DOHH2 (cell line): Measurements from ENCODE around the gene HRH4.

Source experiments
- H3F3A ChIP-seq: fragments of 200-600 bp; sonication (generic), shearing (Covaris generic); 2 replicates; pipeline ENCODE4 v1.6.0; 2016; ENCODE audit warnings: antibody characterized with exemption, mild to moderate bottlenecking; ENCODE audit not compliant: control insufficient read depth, insufficient read depth
- H3K27ac ChIP-seq: fragments of 200-600 bp; sonication (generic); 2 replicates; pipeline ENCODE4 v1.5.1; 2014; ENCODE audit warnings: low read depth, mild to moderate bottlenecking, low read length, moderate library complexity
- H3K27me3 ChIP-seq: fragments of 200-600 bp; sonication (generic); 2 replicates; pipeline ENCODE4 v1.6.1; 2014; ENCODE audit warnings: mild to moderate bottlenecking, low read length, mixed read lengths; ENCODE audit not compliant: control insufficient read depth
- H3K36me3 ChIP-seq: fragments of 200-600 bp; sonication (generic); 2 replicates; pipeline ENCODE4 v1.6.1; 2014; ENCODE audit warnings: mild to moderate bottlenecking, low read length, moderate library complexity, mixed read lengths; ENCODE audit not compliant: control insufficient read depth
- H3K4me1 ChIP-seq: fragments of 200-600 bp; sonication (generic); 2 replicates; pipeline ENCODE4 v1.6.1; 2014; ENCODE audit warnings: mild to moderate bottlenecking, low read length, mixed read lengths; ENCODE audit not compliant: control insufficient read depth
- H3K4me2 ChIP-seq: fragments of 200-600 bp; sonication (generic); 2 replicates; pipeline ENCODE4 v1.6.0; 2014; ENCODE audit warnings: mild to moderate bottlenecking, low read length, moderate library complexity
- H3K4me3 ChIP-seq: fragments of 200-600 bp; sonication (generic); 2 replicates; pipeline ENCODE4 v1.5.1; 2014; ENCODE audit warnings: mild to moderate bottlenecking, low read length, mixed read lengths
- H3K79me2 ChIP-seq: fragments of 200-600 bp; sonication (generic); 2 replicates; pipeline ENCODE4 v1.6.1; 2014; ENCODE audit warnings: mild to moderate bottlenecking, low read length, mixed read lengths; ENCODE audit not compliant: control insufficient read depth
- H3K9me2 ChIP-seq: fragments of 200-600 bp; sonication (generic); replicated peaks from 2 replicates; pipeline ENCODE4 v1.6.1; 2014; ENCODE audit warnings: mild to moderate bottlenecking, low read length, mixed read lengths; ENCODE audit not compliant: control insufficient read depth
- H3K9me3 ChIP-seq: fragments of 200-600 bp; sonication (generic); 2 replicates; pipeline ENCODE4 v1.6.1; 2014; ENCODE audit warnings: antibody characterized with exemption, low read length, mixed read lengths; ENCODE audit not compliant: control insufficient read depth, insufficient read depth
- H4K20me1 ChIP-seq: fragments of 200-600 bp; sonication (generic); 2 replicates; pipeline ENCODE4 v1.6.0; 2014; ENCODE audit warnings: low read depth, mild to moderate bottlenecking, antibody characterized with exemption, low read length, moderate library complexity; ENCODE audit not compliant: control insufficient read depth, insufficient read depth
- CTCF ChIP-seq: fragments of 200-600 bp; sonication (generic); IDR thresholded peaks from one replicate; pipeline ENCODE4 v1.5.1; 2014; ENCODE audit warnings: antibody characterized with exemption, mild to moderate bottlenecking, low read depth, low read length; ENCODE audit not compliant: poor library complexity, severe bottlenecking
- EZH2phosphoT487 ChIP-seq: fragments of 200-600 bp; sonication (generic); IDR thresholded peaks from 2 replicates; pipeline ENCODE4 v1.6.1; 2017; ENCODE audit warnings: borderline replicate concordance, mild to moderate bottlenecking, antibody characterized with exemption, low read length, moderate library complexity, mixed read lengths

HRH4 gene

GRCh38 chr18:24462838-24463775, 2.7 kb downstream of the HRH4 start:
- H3K79me2 ChIP-seq, result no peaks in the 10 kb centered on the region
- no peak overlapping the region for H3K27ac ChIP-seq
- H3F3A ChIP-seq, result no peaks in the 10 kb centered on the region
- H3K4me2 ChIP-seq, result no peak overlapping the region
- H3K36me3 ChIP-seq, result no peaks in the 10 kb centered on the region
- no peaks in the 10 kb centered on the region for H3K9me3 ChIP-seq
- no peak overlapping the region for H3K4me3 ChIP-seq
- no peaks in the 10 kb centered on the region for H4K20me1 ChIP-seq
- H3K4me1 ChIP-seq, result no peaks in the 10 kb centered on the region
- no peak for TF ChIP-seq EZH2phosphoT487
- no peak for TF ChIP-seq CTCF
- no peaks in the 10 kb centered on the region for H3K27me3 ChIP-seq
- no peaks in the 10 kb centered on the region for H3K9me2 ChIP-seq

GRCh38 chr18:24465486-24465885, 5.0 kb downstream of the HRH4 start:
- TF ChIP-seq EZH2phosphoT487, result no peak
- TF ChIP-seq CTCF, result no peak
- Histone ChIP-seq H3K4me3 (no peak overlapping the region), H3K36me3 (no peaks in the 10 kb centered on the region), H3K9me2 (no peaks in the 10 kb centered on the region), H3K79me2 (no peaks in the 10 kb centered on the region), H3F3A (no peaks in the 10 kb centered on the region), H3K4me1 (no peaks in the 10 kb centered on the region), H3K4me2 (no peak overlapping the region), H3K27ac (no peak overlapping the region), H4K20me1 (no peaks in the 10 kb centered on the region), H3K27me3 (no peaks in the 10 kb centered on the region), H3K9me3 (no peaks in the 10 kb centered on the region)

DNA sequence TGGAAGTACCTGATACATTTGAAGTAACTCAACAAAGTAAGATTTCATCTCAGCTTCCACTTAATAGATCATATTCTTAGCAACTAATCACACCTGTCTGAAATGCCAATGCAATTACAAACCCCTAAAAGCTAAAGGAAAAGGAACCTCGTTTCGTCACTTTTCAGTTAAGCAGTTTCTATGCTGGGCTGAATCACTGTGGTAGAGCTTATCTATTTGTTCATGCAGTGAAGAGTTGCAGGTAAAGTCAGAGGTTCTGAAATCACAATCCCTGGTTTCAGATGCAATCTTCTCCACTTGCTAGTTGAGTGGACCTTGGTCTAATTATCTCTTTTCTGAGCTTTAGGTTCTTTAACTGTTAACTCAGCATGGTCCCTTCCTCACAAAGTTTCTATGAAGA, 6.3 kb downstream of the HRH4 start:
- Histone ChIP-seq H3K9me3 (no peaks in the 10 kb centered on the region), H3F3A (no peaks in the 10 kb centered on the region), H3K27me3 (no peaks in the 10 kb centered on the region), H3K4me2 (no peak overlapping the region), H3K79me2 (no peaks in the 10 kb centered on the region), H3K9me2 (no peaks in the 10 kb centered on the region), H3K4me1 (no peaks in the 10 kb centered on the region), H3K27ac (no peak overlapping the region), H3K36me3 (no peaks in the 10 kb centered on the region), H4K20me1 (no peaks in the 10 kb centered on the region), H3K4me3 (no peak overlapping the region)
- TF ChIP-seq CTCF, result no peak
- no peak for TF ChIP-seq EZH2phosphoT487
